ENCODE data around the gene CAND1.

Gene CAND1

GRCh38 chr12:67268896-67269632 is at the start of gene CAND1:
CAND1 (plus strand) TSS chr12:67269358; CDS start chr12:67269718, 360 bp downstream.
- Histone ChIP-seq H3K36me3 (ENCODE audit: insufficient read depth, low read length) (peaks cover 16% of the 10 kb centered on the region), H3K27ac (ENCODE audit: low read depth, low read length, poor library complexity, severe bottlenecking) (peak within 1 kb of the TSS; percentile 88)

GRCh38 chr12:67220065-67220464 is 49.1 kb upstream of the CAND1 start:
- TF ChIP-seq CTCF (IDR thresholded peaks at IDR 0.05; ENCODE audit: low read length), result peak; percentile 41; the same call in 1 of the 2 replicates
- TF ChIP-seq EZH2 (IDR thresholded peaks at IDR 0.05; ENCODE audit: borderline replicate concordance, low read length), result no peak
- Histone ChIP-seq H3K4me1 (ENCODE audit: insufficient read depth, low read length, severe bottlenecking) (peaks cover 5% of the 10 kb centered on the region), H3K9me3 (ENCODE audit: low read length) (no peaks in the 10 kb centered on the region), H3K27ac (ENCODE audit: low read depth, low read length, poor library complexity, severe bottlenecking) (no peak overlapping the region), H3K4me2 (ENCODE audit: low read length) (no peak overlapping the region), H3K79me2 (ENCODE audit: insufficient read depth, low read length) (no peaks in the 10 kb centered on the region), H2AFZ (ENCODE audit: low read length) (no peak overlapping the region), H3F3A (ENCODE audit: insufficient read depth, low read length) (no peaks in the 10 kb centered on the region), H3K9me2 (ENCODE audit: low read depth, low read length) (no peaks in the 10 kb centered on the region), H3K36me3 (ENCODE audit: insufficient read depth, low read length) (no peaks in the 10 kb centered on the region), H3K4me3 (ENCODE audit: low read depth, low read length, poor library complexity, severe bottlenecking) (no peak overlapping the region), H3K27me3 (ENCODE audit: insufficient read depth, low read length) (no peaks in the 10 kb centered on the region), H3K9ac (ENCODE audit: low read length) (no peak overlapping the region), H4K20me1 (ENCODE audit: insufficient read depth, low read length) (no peaks in the 10 kb centered on the region)

More at GRCh38 chr12:67268896-67269632, at the start of gene CAND1:
- TF ChIP-seq CTCF (IDR thresholded peaks at IDR 0.05; ENCODE audit: low read length), result no peak
- no peak for TF ChIP-seq EZH2 (IDR thresholded peaks at IDR 0.05; ENCODE audit: borderline replicate concordance, low read length)
- Histone ChIP-seq H2AFZ (ENCODE audit: low read length) (0 out of 2 replicates have a peak within 1 kb of the TSS, but pooled peaks have one; percentile 6), H3K4me1 (ENCODE audit: insufficient read depth, low read length, severe bottlenecking) (peaks cover 38% of the 10 kb centered on the region), H4K20me1 (ENCODE audit: insufficient read depth, low read length) (no peaks in the 10 kb centered on the region), H3K9ac (ENCODE audit: low read length) (peak within 1 kb of the TSS; percentile 95), H3K79me2 (ENCODE audit: insufficient read depth, low read length) (peaks cover 45% of the 10 kb centered on the region), H3K4me2 (ENCODE audit: low read length) (peak within 1 kb of the TSS; percentile 80), H3K9me3 (ENCODE audit: low read length) (no peaks in the 10 kb centered on the region), H3K4me3 (ENCODE audit: low read depth, low read length, poor library complexity, severe bottlenecking) (peak within 1 kb of the TSS; percentile 93), H3K9me2 (ENCODE audit: low read depth, low read length) (no peaks in the 10 kb centered on the region), H3F3A (ENCODE audit: insufficient read depth, low read length) (no peaks in the 10 kb centered on the region), H3K27me3 (ENCODE audit: insufficient read depth, low read length) (no peaks in the 10 kb centered on the region)

GRCh38 chr12:67222302-67222701 is 46.9 kb upstream of the CAND1 start:
- Histone ChIP-seq H3F3A (ENCODE audit: insufficient read depth, low read length) (no peaks in the 10 kb centered on the region), H3K4me2 (ENCODE audit: low read length) (no peak overlapping the region), H3K79me2 (ENCODE audit: insufficient read depth, low read length) (no peaks in the 10 kb centered on the region), H3K9ac (ENCODE audit: low read length) (no peak overlapping the region), H3K4me1 (ENCODE audit: insufficient read depth, low read length, severe bottlenecking) (peaks cover 5% of the 10 kb centered on the region), H3K36me3 (ENCODE audit: insufficient read depth, low read length) (no peaks in the 10 kb centered on the region), H2AFZ (ENCODE audit: low read length) (no peak overlapping the region), H3K9me2 (ENCODE audit: low read depth, low read length) (no peaks in the 10 kb centered on the region), H3K27me3 (ENCODE audit: insufficient read depth, low read length) (no peaks in the 10 kb centered on the region), H3K4me3 (ENCODE audit: low read depth, low read length, poor library complexity, severe bottlenecking) (no peak overlapping the region), H3K9me3 (ENCODE audit: low read length) (no peaks in the 10 kb centered on the region), H4K20me1 (ENCODE audit: insufficient read depth, low read length) (no peaks in the 10 kb centered on the region), H3K27ac (ENCODE audit: low read depth, low read length, poor library complexity, severe bottlenecking) (no peak overlapping the region)
- TF ChIP-seq CTCF (IDR thresholded peaks at IDR 0.05; ENCODE audit: low read length), result peak; percentile 16; the same call in 1 of the 2 replicates
- no peak for TF ChIP-seq EZH2 (IDR thresholded peaks at IDR 0.05; ENCODE audit: borderline replicate concordance, low read length)

Measured in OCI-LY1 (cell line).